ENCODE results near the gene NR6A1. TPM values are rescaled to one million over a fixed set of nuclear protein-coding genes. Genes with fewer than 3 reads are reported as not detected.

The NR6A1 gene
- total RNA-seq, 2 experiments from 2014 or later: not detected

GRCh38 chr9:124708074-124708473 lies 63.0 kb downstream of the NR6A1 start:
- no peak for DNase-seq
- no peaks in the 10 kb centered on the region for H3K36me3 ChIP-seq (ENCODE audit: insufficient read depth, low read length)
- H3K27ac ChIP-seq (ENCODE audit: low read depth in 1 of 2, low read length in 2 of 2): no peak overlapping the region
- no peak overlapping the region for H3K4me3 Mint-ChIP-seq
- no peaks in the 10 kb centered on the region for H3K9me3 ChIP-seq (ENCODE audit: control insufficient read depth in 1 of 2, insufficient read depth in 1 of 2, low read length in 2 of 2)
- ChIA-PET CTCF (no interaction called here), POLR2A (no interaction called here)
- H3K4me3 ChIP-seq (ENCODE audit: low read length): no peak overlapping the region
- H3K36me3 Mint-ChIP-seq (ENCODE audit: low read depth): no peaks in the 10 kb centered on the region
- TF ChIP-seq CTCF (IDR thresholded peaks at IDR 0.05): no peak
- H3K27me3 ChIP-seq (ENCODE audit: control insufficient read depth in 1 of 2, insufficient read depth in 2 of 2, low read length in 2 of 2): peaks cover 0 to 9% of the 10 kb centered on the region in 2 experiments
- H3K27ac Mint-ChIP-seq: no peak overlapping the region
- H3K27me3 Mint-ChIP-seq: peaks cover 21% of the 10 kb centered on the region
- no peaks in the 10 kb centered on the region for H3K9me3 Mint-ChIP-seq
- ATAC-seq (ENCODE audit: poor library complexity): no peak
- H3K4me1 ChIP-seq (ENCODE audit: insufficient read depth, low read length): no peaks in the 10 kb centered on the region
- H3K4me1 Mint-ChIP-seq (ENCODE audit: low read depth): no peaks in the 10 kb centered on the region
- intact Hi-C loops (cut with DNase I, micrococcal nuclease): no loop called here

- H3K9me3 ChIP-seq (ENCODE audit: control insufficient read depth in 1 of 2, insufficient read depth in 1 of 2, low read length in 2 of 2): no peaks in the 10 kb centered on the region
- no peak for TF ChIP-seq CTCF (IDR thresholded peaks at IDR 0.05)
- peaks cover 0 to 9% of the 10 kb centered on the region in 2 experiments for H3K27me3 ChIP-seq (ENCODE audit: control insufficient read depth in 1 of 2, insufficient read depth in 2 of 2, low read length in 2 of 2)
- POLR2A ChIA-PET: no interaction called here
- no peaks in the 10 kb centered on the region for H3K4me1 Mint-ChIP-seq (ENCODE audit: low read depth)
- no peaks in the 10 kb centered on the region for H3K36me3 Mint-ChIP-seq (ENCODE audit: low read depth)
- no peak overlapping the region for H3K4me3 ChIP-seq (ENCODE audit: low read length)
- DNase-seq (no peak), ATAC-seq (ENCODE audit: poor library complexity) (no peak)
- H3K27me3 Mint-ChIP-seq: peaks cover 21% of the 10 kb centered on the region
- no peak overlapping the region for H3K27ac ChIP-seq (ENCODE audit: low read depth in 1 of 2, low read length in 2 of 2)
- no peaks in the 10 kb centered on the region for H3K4me1 ChIP-seq (ENCODE audit: insufficient read depth, low read length)
- CTCF ChIA-PET: no interaction called here
- no peak overlapping the region for H3K4me3 Mint-ChIP-seq
- H3K9me3 Mint-ChIP-seq: no peaks in the 10 kb centered on the region
- H3K27ac Mint-ChIP-seq: no peak overlapping the region
- no peaks in the 10 kb centered on the region for H3K36me3 ChIP-seq (ENCODE audit: insufficient read depth, low read length)
- intact Hi-C loops (cut with DNase I, micrococcal nuclease): no loop called here
Measured at GRCh38 chr9:124707666-124708065, 63.4 kb downstream of the NR6A1 start.

- ChIA-PET CTCF (no interaction called here), POLR2A (no interaction called here)
- DNase-seq: no peak
- Histone ChIP-seq H3K4me3 (ENCODE audit: low read length) (no peak overlapping the region), H3K9me3 (ENCODE audit: control insufficient read depth in 1 of 2, insufficient read depth in 1 of 2, low read length in 2 of 2) (no peaks in the 10 kb centered on the region), H3K27ac (ENCODE audit: low read depth in 1 of 2, low read length in 2 of 2) (no peak overlapping the region), H3K27me3 (ENCODE audit: control insufficient read depth in 1 of 2, insufficient read depth in 2 of 2, low read length in 2 of 2) (peaks cover 0 to 9% of the 10 kb centered on the region in 2 experiments), H3K4me1 (ENCODE audit: insufficient read depth, low read length) (no peaks in the 10 kb centered on the region), H3K36me3 (ENCODE audit: insufficient read depth, low read length) (no peaks in the 10 kb centered on the region)
- no peaks in the 10 kb centered on the region for H3K4me1 Mint-ChIP-seq (ENCODE audit: low read depth)
- no peak for ATAC-seq (ENCODE audit: poor library complexity)
- H3K27me3 Mint-ChIP-seq: peaks cover 15% of the 10 kb centered on the region
- TF ChIP-seq CTCF (IDR thresholded peaks at IDR 0.05): no peak
- H3K27ac Mint-ChIP-seq: no peak overlapping the region
- intact Hi-C loops (cut with DNase I, micrococcal nuclease): no loop called here
- no peaks in the 10 kb centered on the region for H3K36me3 Mint-ChIP-seq (ENCODE audit: low read depth)
- no peaks in the 10 kb centered on the region for H3K9me3 Mint-ChIP-seq
- no peak overlapping the region for H3K4me3 Mint-ChIP-seq
Measured at GRCh38 chr9:124706685-124707084, 64.4 kb downstream of the NR6A1 start.
